ENCODE measurements around the gene TSC2.
"Not testable (repeated sequence)": the region's sequence is repeated elsewhere in the genome, so short reads cannot be mapped to it uniquely, and the experiment has no call there.

The TSC2 gene

GRCh38 chr16:2111412-2112335, 63.9 kb downstream of the TSC2 start:
- H3K27me3 ChIP-seq (replicated peaks; ENCODE audit: control insufficient read depth, insufficient read depth, low read length); H3K36me3 ChIP-seq (ENCODE audit: control insufficient read depth, insufficient read depth, low read length); DNase-seq (ENCODE audit: extremely low read depth, insufficient read length); H3K4me3 ChIP-seq (replicated peaks; ENCODE audit: low read depth, low read length): not testable (repeated sequence)

GRCh38 chr16:2112539-2113106, 64.8 kb downstream of the TSC2 start:
- not testable (repeated sequence) for H3K4me3 ChIP-seq (replicated peaks; ENCODE audit: low read depth, low read length); H3K27me3 ChIP-seq (replicated peaks; ENCODE audit: control insufficient read depth, insufficient read depth, low read length); H3K36me3 ChIP-seq (ENCODE audit: control insufficient read depth, insufficient read depth, low read length); DNase-seq (ENCODE audit: extremely low read depth, insufficient read length)

GRCh38 chr16:2114225-2114624, 66.4 kb downstream of the TSC2 start:
- not testable (repeated sequence) for H3K36me3 ChIP-seq (ENCODE audit: control insufficient read depth, insufficient read depth, low read length); DNase-seq (ENCODE audit: extremely low read depth, insufficient read length); H3K27me3 ChIP-seq (replicated peaks; ENCODE audit: control insufficient read depth, insufficient read depth, low read length); H3K4me3 ChIP-seq (replicated peaks; ENCODE audit: low read depth, low read length)

DNA sequence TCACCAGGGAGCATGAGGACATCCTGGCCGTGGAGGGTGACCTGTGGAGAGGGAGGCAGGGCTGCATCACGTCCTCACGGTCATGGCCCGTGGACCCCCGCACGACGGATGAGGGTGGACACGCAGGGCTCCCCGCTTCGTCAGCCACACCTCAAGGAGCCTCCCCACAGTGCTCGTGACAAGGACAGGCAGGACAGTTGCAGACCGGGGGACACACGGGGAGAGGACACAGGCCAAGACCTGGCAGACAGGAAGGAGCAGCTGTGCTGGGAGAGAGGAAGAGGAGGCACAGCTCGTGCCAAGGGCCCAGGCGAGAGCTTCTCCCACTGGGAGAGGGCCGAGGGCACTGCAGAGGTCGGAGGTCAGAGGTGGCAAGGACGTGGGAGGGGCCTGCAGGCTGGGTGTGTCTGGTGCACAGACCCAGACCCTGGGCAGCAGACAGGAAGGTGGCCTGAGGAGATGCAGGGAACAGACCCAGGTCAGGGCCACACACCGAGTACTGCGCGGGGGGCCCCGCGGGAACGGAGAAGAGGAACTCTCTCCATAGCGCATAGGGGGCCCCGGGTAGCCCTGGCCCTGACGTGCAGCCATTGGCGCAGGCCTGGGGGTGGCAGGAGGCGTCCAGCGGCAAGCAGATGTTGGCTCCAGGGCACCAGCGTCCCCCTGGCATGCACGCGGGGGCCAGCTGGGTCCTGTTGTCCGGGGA, 67.3 kb downstream of the TSC2 start:
- not testable (repeated sequence) for H3K36me3 ChIP-seq (ENCODE audit: control insufficient read depth, insufficient read depth, low read length); DNase-seq (ENCODE audit: extremely low read depth, insufficient read length); H3K27me3 ChIP-seq (replicated peaks; ENCODE audit: control insufficient read depth, insufficient read depth, low read length); H3K4me3 ChIP-seq (replicated peaks; ENCODE audit: low read depth, low read length)

- no peaks in the 10 kb centered on the region; the same call in none of the 2 replicates for H3K36me3 ChIP-seq (ENCODE audit: control insufficient read depth, insufficient read depth, low read length)
- DNase-seq (ENCODE audit: extremely low read depth, insufficient read length) = no peak
- H3K27me3 ChIP-seq (replicated peaks; ENCODE audit: control insufficient read depth, insufficient read depth, low read length) = no peaks in the 10 kb centered on the region
- no peak overlapping the region for H3K4me3 ChIP-seq (replicated peaks; ENCODE audit: low read depth, low read length)
- TF ChIP-seq, protein P1, sequence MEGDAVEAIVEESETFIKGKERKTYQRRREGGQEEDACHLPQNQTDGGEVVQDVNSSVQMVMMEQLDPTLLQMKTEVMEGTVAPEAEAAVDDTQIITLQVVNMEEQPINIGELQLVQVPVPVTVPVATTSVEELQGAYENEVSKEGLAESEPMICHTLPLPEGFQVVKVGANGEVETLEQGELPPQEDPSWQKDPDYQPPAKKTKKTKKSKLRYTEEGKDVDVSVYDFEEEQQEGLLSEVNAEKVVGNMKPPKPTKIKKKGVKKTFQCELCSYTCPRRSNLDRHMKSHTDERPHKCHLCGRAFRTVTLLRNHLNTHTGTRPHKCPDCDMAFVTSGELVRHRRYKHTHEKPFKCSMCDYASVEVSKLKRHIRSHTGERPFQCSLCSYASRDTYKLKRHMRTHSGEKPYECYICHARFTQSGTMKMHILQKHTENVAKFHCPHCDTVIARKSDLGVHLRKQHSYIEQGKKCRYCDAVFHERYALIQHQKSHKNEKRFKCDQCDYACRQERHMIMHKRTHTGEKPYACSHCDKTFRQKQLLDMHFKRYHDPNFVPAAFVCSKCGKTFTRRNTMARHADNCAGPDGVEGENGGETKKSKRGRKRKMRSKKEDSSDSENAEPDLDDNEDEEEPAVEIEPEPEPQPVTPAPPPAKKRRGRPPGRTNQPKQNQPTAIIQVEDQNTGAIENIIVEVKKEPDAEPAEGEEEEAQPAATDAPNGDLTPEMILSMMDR (IDR thresholded peaks at IDR 0.05; ENCODE audit: insufficient read depth, low read length, poor library complexity, severe bottlenecking) = no peak
Measured at GRCh38 chr16:2115591-2115973, 67.8 kb downstream of the TSC2 start.

DNA sequence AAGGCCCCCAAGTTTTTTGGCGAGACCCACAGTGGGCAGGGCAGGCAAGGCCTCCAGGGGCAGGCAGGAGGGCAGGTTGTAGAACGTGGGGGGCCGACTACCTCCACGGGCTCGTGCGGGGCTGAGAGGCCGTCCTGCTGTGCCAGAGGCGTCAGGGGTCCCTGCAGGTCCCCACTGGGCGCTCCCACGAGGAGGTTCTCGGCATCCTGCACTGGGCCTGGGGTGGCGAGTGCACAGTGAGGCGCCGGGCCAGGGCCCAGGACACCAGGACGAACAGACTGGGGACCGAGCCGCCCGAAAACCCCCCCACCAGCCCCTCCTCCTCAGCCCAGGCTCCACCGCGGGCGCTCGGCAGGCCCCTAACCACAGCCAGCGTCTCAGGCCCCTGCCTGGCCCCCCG, 68.6 kb downstream of the TSC2 start:
- H3K36me3 ChIP-seq (ENCODE audit: control insufficient read depth, insufficient read depth, low read length); H3K27me3 ChIP-seq (replicated peaks; ENCODE audit: control insufficient read depth, insufficient read depth, low read length); DNase-seq (ENCODE audit: extremely low read depth, insufficient read length); H3K4me3 ChIP-seq (replicated peaks; ENCODE audit: low read depth, low read length): not testable (repeated sequence)

DNA sequence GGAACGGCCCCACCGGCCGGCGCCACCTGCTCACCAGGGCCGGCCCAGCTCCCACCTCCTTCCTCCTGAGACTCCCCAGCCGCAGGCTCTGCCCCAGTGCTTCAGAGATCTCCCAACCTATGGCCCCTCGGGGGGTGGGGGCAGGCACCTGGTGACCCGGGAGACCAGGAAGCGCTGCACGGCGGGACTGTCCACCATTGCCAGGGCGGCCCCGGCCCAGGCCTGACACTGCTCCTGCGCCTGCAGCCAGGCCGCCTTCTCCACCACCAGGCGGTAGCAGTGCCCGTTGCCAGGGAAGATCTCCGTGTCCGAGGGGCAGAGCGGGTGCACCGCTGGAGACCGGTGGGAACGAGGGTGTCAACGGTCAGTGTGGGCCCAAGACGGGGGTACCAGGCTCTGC, 69.6 kb downstream of the TSC2 start:
- H3K4me3 ChIP-seq (replicated peaks; ENCODE audit: low read depth, low read length); H3K36me3 ChIP-seq (ENCODE audit: control insufficient read depth, insufficient read depth, low read length); DNase-seq (ENCODE audit: extremely low read depth, insufficient read length); H3K27me3 ChIP-seq (replicated peaks; ENCODE audit: control insufficient read depth, insufficient read depth, low read length): not testable (repeated sequence)

GRCh38 chr16:2117960-2118722, 70.4 kb downstream of the TSC2 start:
- H3K4me3 ChIP-seq (replicated peaks; ENCODE audit: low read depth, low read length); DNase-seq (ENCODE audit: extremely low read depth, insufficient read length); H3K27me3 ChIP-seq (replicated peaks; ENCODE audit: control insufficient read depth, insufficient read depth, low read length); H3K36me3 ChIP-seq (ENCODE audit: control insufficient read depth, insufficient read depth, low read length): not testable (repeated sequence)

GRCh38 chr16:2121325-2121724, 73.5 kb downstream of the TSC2 start:
- not testable (repeated sequence) for H3K27me3 ChIP-seq (replicated peaks; ENCODE audit: control insufficient read depth, insufficient read depth, low read length); H3K4me3 ChIP-seq (replicated peaks; ENCODE audit: low read depth, low read length); H3K36me3 ChIP-seq (ENCODE audit: control insufficient read depth, insufficient read depth, low read length); DNase-seq (ENCODE audit: extremely low read depth, insufficient read length)
- TF ChIP-seq, protein P1 (IDR thresholded peaks at IDR 0.05; ENCODE audit: insufficient read depth, low read length, poor library complexity, severe bottlenecking) = peak; percentile 27
